Mesenteric fat pad (tissue), 1 donor: ENCODE data around the gene GPR107. TPM values are rescaled to one million over a fixed set of nuclear protein-coding genes. Genes with fewer than 3 reads are reported as not detected.

Experiments used
- DNase-seq: peaks from one replicate; pipeline ENCODE4 v3.0.0-alpha.2; 2020; ENCODE audit warnings: low spot score
- total RNA-seq: library from RNA; stranded (reverse); fragmentation: NEBNext Ultra II Directional; extraction: Animal tissue kit (Norgen Biotek cat#: 25700); gene quantifications from one replicate; pipeline ENCODE4 v1.2.1, GENCODE V29; 2021
- donor health status: DM: yes; HTN: yes; CAD: no.

Gene GPR107
- total RNA-seq, 1 donor from 2014 or later: 33.4 TPM

DNA sequence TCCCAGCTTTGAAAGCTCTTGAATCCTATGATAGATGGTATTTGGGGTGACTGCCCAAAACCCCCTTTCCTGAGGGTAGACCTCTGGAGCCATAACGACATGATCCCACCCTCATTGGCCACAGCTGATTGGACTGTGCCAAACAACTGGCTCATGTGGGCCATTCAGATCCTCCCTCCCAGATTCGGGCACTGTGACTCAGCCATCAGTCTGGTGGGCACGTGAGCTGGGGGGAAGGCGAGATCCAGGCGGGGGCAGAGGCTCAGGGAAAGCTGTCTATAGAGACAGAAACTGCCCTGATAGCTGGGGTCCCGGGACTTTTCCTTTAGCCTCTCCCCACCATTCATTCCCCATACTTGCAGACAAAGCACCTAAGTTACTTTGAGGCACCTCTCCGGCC lies 103.4 kb downstream of the GPR107 start:
- no peak for DNase-seq

DNA sequence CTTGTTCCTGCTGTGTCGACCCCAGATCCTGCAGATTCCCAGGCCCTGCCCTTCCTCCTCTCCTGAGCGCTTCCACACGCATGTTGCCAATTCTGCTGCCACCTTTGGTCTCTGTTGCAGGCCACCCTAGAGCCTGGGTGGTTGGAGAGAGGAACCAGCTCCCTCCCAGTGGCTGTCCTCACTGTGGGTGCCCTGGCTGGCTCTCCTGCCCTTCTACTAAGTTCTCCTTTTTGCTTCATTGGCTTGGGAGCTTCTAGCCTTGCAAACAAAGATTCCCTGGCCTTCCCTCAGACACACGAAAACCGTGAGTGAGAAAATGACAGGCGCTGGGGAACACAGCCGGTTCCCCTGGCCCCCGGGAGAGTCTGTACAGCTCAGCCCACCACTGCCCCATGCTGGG lies 104.3 kb downstream of the GPR107 start:
- no peak for DNase-seq

DNA sequence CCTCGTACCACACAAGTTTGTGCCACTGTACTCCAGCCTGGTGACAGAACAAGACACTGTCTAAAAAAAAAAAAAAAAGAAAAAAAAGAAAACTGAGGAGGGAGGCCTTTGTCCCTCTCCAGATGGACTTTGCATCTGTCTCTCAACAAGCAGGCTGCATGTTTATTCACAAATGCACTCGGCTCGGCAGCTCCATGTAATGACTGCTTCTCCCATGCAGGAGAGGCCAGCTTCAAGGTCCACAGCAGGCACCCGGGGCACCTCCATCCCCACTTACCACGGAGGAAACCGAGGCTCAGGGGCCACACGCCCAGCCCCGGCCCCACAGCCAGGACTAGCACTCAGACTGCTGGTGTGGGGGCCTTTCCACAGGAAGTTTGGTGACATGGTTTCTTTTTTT lies 105.4 kb downstream of the GPR107 start:
- no peak for DNase-seq

DNA sequence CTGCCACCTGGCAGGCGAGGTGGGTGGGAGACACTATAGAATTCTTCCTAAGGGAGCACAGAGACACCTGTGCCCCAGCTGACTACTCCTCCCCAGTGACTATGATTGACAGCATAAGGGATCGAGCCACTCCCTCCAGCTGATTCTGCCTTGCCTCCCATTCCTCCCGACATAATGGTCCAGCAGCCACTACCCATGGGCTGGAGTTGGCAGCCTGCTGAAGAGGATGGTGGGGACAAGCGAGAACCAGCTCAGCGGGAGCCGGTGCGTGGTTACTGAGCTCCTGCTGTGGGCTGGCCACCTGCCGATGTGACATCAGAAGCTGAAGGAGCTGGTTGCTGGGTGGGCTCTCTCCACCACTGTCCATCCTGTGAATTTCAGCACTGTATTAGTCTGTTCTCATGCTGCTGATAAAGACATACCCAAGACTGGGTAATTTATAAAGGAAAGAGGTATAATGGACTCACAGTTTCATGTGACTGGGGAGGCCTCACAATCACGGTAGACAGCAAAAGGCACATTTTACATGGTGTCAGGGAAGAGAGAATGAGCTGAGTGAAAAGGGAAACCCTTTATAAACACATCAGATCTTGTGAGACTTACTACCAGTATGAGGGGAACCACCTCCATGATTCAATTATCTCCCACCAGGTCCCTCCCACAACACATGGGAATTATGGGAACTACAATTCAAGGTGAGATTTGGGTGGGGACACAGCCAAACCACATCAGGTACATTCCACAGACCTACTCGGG lies 106.4 kb downstream of the GPR107 start:
- no peak for DNase-seq

DNA sequence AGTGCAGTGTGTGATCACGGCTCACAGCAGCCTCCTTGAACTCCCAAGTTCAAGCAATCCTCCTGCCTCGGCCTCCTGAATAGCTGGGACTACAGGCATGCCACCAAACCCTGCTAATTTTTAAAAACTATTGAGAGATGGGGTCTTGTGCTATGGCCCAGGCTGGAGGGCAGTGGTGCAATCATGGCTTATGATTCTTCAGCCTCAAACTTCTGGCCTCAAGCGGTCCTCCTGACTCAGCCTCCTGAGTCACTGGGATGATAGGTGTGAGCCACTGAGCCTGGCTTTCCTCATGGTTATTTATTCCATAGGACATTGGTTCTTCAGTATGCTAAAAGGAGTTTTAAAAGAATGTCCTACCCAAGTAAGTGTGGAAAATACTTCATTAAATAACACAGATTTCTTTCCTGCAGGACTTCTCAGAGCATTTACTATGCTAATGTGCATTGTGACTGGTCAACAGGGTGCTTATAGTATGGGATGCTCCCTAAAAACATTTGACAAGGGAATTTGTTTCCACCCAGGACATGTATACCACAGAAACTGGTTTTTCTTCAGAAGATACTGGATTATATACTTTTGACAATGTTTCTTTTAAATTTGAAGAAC lies 107.3 kb downstream of the GPR107 start:
- no peak for DNase-seq

DNA sequence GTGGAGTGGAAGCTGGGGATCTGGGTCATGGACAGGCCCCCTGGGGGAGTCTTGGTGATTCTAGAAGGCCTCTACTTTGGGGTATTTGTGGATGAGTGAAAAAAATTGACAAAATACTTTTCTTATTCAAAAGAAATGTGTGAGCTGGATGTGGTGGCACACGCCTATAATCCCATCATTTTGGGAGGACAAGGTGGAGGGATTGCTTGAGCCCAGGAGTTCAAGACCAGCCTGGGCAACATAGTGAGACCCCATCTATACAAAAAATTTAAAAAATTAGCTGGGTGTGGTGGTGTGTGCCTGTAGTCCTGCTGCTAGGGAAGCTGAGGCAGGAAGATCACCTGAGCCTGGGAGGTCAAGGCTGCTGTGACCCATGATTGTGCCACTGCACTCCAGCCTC lies 111.9 kb downstream of the GPR107 start:
- DNase-seq: no peak

DNA sequence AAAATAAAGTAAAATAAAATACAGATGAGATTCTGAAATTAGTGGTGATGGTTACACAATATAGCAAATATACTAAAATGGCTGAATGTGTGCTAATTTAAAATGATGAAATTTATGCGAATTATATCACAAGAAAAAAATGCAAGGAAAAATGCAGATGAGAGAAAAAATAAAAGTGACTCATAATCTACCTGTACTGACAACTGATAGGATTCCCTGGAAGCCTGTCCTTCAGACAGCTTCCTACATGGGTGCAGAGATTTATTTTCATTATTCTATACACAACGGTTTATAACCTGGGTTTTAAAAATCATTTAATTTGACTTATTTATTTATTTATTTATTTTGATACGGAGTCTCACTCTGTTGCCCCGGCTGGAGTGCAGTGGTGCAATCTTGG lies 112.7 kb downstream of the GPR107 start:
- no peak for DNase-seq

DNA sequence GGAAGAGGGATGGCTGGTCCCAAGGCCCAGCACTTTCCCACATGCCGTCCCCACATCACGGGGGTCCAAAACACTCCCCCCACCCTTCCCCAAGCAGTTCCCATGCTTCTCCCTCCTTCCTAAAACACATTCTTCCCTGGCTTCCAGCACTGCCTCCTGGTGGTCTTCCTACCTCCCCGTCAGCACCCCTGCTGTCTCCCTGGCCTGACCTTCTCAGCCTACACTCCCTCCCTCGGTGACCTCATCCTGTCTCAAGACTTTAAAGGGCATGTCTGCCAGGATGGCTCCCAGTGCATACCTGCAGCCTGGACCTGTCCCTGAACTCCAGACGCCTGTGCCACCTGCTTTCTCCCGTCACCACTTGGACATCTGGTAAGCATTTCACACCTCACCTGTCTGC lies 114.2 kb downstream of the GPR107 start:
- DNase-seq: no peak

DNA sequence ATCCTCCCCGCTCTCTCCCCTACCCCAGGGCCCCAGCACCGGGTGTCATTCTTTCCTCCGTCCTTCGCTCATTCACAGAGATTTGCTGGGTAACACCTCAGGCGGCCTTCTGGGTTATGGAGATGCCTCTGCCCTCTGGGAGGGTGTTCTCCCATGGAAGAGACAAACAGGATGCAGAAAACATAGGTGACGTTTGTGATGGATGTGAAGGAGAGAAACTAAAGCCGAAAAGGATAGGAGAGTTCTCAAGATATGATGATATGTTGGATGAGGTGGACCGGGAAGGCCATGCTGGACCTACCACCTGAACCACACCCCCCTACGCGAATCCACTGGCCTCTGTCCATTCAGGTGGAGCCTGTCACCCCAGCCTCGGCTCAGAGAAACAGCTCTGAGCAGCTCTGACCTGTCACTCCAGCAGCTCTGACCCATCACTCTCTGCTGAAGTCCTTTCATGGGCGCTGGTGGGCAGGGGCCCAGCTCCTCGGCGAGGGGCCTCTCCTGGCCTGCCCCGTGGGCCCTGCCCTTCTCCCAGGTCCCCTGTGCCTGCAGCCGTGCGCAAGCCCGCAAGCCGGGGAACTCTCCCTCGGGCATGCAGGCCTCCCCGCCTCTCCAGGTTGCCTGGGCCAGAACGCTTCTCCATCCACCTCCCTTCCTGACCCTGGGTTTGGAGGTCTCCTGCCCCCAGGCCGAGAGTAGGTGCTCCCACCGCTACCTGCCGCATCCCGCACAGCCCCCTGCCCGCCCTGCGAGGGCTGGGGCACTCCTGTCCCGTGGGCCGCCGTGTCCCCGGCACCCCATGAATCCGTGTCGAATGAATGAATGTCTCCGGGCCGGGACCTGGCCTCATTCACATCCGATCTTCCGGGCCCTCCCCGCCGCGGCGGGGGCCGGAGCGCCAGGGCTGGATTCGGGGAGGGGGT lies 117.8 kb downstream of the GPR107 start:
- DNase-seq: no peak

DNA sequence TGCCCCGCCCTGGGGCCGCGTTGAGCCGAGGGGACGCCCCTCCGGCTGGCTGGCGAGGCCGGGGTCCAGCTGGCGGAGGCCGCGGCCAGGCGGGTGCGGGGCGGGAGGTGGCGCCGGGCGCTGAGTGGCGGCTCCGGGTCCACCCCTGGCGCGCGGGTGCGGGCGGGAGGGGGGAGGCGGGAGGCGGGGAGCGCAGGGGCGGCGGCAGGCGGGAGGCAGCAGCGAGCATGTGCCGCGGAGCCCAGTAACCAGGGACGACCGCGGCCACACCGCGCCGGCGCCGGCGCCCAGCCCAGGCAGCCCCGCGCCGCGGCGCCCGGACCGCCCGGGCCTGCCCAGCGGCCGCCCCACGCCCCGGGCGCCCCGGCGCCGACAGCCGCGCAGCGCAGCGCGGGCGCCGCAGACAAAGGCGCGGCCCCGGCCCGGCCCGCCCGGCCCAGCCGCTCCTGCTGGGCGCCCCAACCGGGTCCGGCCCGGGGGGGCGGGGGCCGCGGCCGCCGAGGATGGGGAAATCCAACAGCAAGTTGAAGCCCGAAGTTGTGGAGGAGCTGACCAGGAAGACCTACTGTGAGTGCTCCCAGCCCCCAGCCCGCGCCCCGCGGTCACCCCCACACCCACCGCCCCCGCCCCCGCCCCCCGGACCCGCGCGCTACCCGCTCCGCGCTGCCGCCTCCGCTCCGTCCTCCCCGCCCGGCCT lies 118.6 kb downstream of the GPR107 start, which contains the start of gene NCS1:
Gene NCS1, plus strand, starts transcription at position 244 of the 697 bp plus-strand sequence. Its CDS starts 260 bp downstream, at position 504.
- DNase-seq: no peak

DNA sequence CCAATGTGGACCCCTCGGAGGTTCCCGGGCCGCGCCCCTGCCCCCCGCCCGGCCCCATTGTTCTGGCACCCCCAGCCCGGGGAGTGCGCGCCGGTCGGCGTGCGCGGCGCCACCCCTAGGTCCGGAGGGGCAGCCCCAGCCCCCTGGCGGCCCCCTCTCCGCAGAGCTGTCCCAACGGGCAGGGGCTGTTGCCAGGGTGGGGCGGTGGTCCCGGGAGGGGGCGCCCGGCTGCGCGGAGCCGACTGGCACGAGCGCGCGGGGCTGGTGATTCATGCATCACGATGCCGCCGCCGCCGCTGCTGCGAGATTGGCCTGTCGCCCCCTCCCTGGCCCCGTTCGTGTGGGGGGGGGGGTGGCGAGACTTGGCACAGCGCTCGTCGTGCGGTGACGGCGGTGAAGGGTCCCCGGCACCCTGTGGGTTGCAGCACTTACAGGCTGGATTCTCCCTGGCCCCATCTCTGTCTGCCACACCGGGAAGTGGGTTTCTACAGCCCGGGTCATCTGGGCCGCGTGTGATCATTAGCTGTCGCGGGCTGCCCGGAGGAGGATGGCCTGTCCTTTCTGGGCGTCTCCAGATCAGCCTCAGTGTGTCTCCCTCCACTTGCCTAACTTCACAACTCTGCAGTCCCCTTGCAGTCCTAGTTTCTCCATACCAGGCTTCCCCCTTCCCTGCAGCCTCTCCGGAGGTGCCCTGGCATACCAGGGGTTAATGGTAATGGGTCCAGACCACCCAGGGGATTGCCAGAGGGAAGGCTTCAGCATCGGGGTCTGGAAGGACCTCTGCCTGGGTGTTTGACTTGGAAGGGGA lies 119.4 kb downstream of the GPR107 start:
- DNase-seq: no peak

DNA sequence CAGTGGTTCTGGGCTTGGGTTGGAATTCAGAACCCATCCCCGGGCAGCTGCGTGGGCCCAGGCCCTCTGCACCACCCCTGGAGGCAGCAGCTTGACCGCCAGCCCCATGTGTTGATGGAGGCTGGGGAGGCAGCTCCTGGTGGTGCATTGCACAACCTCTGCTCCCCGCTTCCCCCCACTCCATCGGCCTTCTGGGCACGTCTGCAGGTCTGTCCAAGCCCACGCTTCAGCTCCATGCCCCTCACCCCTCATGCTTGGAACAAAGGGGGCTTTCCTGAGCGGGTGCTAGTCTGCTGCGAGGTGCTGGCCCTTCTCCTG lies 119.9 kb downstream of the GPR107 start:
- no peak for DNase-seq

DNA sequence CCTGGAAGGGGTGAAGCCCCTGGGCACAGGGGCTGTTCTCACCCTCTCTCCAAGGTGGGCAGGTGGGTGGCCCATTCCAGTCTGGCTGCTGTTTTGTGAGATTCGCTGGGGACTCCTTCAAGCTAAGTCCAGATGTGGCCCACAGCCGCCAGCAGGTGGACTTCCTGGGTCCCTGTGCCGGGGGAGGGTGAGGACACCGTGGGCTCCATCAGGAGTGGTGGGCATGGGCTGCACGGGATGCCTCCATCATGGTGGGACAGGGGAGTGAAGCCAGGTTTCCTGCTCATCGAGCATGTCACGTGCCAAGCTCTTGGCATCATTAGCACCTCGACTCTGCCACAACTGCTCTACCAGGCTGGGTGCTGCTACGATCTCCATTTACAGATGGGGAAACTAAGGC lies 120.3 kb downstream of the GPR107 start:
- DNase-seq: no peak

DNA sequence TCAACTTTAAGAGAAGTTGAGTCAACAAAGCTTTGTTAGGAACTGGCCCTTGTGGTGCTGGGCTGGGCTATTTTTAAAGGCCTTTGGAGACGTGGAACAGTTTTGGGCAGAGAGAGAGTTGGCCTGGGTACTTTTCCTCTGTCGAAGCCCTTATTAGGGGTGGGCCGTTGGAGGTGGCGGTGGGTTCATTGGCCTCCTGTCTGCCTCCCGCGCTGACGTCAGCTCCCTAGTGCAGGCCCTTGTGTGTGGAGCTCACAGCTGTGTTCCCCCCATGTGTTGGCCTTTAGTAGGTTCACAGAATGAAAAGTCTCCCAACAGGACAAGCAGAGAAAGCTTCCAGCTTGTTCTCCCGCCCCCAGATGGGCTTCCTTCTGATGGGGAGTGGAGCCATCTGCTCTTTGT lies 121.2 kb downstream of the GPR107 start:
- DNase-seq: no peak

DNA sequence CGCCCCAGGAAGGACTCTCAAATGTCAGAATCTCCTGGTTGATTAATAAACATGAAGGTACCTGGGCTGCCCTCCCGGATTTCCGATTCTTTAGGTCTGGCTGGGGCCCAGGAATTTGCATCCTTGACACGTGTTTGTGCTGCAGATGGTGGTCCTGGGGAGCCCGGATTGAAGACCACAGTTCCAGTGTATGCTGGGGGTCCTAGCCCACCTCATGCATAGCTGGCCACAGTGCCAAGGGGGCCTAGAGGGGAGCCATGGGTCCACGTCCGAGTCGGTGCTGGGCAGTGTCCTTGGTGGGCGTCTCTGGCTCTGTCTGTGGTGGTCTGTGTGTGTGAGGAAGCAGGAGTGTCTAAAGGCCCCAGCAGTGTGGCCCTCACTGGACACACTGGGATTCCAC lies 121.6 kb downstream of the GPR107 start:
- DNase-seq: no peak

DNA sequence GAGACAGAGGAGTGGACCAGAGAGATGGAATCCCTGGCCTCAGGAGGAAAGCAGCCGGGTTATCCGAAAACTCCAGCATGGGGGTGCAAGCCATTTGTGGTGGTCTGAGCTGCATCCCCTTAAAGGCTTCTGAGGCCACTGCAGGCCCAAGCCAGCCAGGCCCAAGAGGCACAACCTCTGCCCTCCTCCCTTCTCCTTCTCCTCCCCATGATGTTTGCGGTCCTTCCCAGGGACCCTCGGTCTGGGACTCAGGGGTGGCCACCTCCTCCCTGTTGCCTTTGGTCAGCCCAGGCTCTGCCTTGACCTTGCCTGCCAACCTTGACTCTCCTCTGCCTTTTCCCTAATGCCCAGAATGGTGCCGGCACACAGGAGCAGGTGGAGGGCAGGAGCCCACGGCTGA lies 123.1 kb downstream of the GPR107 start:
- DNase-seq: no peak

DNA sequence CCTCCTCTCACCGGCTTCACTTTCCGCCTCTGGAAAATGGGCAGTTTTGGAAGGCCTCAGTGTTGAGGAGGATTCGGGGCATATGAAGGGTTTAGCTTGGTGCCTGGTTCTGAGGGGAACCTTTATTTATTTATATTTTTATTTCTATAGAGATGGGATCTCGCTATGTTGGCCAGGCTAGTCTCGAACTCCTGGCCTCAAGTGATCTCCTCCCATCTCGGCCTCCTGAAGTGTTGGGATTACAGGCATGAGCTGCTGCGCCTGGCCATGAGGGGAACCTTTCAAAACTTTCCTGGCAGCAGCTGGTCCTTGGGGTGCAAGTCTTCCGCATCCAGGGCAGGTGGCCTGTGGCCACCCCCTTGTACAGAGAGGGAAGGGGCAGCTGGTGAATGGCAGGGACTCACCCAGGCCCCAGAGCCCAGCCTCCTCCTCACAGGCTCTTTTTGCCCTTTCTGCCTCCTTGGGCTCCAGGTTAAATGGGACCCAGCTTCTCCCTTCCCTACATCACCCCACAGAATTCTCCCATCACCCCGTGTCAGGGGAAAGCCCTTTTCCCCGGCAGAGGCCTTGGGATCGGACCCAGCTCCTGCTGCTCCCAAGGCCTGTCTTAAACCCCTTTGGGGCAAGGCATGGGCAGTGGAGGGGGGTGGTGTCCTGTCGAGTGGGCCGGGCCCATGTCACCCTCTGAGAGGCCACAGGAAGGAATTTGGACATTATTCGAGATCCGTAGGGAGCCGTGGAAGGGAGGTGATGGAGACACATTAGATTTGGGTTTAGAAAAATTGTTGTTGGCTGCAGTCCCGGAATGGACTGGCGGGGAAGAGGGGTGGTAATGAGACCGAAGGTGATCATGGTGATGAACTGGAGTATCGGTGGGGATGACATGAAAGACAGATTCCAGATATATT lies 124.4 kb downstream of the GPR107 start:
- DNase-seq: no peak

DNA sequence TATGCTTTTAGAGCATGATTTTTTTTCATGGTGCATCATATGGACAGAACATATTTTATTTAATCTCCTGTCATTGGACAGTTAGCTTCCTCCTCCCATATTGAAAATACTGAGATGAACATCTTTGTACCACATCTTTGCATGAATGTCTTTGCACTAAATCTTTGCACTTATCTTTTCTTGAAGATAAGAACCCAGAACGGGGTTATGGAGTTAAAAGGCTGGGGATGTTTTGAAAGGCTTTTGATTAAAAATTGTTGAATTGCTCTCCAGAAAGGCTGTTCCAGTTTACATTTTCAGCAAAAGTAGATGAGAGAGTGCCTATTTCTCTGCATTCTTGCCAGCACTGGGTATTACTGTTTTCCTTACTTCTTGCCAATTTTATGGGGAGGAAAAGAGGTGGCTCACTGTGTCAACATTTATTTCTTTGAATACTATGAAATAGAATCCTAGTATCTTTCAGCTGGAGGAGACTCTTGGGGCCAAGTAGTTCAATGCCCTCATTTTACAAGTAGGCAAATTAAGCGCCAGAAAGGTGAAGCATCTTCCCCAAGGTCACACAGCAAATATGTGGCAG lies 125.7 kb downstream of the GPR107 start:
- DNase-seq: no peak

DNA sequence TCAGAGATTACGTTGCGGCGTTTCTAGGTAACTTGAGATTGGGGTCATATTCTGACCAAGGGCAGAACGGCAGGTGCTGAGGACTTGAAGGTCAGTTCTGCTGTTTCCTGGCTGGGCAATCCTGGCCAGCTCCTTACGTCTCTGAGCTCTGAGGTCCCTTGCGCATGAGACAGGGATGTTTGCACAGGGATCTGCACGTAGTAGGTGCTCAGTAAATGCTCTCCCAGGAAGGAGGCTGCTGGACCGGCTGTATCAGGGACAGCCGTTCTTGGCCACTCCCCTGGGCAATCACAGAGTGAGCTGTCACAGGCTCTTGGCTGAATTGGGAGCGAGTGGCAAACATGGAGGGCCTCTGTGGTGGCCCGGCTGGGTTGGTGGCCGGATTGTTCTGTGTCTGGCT lies 126.8 kb downstream of the GPR107 start:
- DNase-seq: no peak
